Measurements from ENCODE around the gene ADCY9. TPM values are rescaled to one million over a fixed set of nuclear protein-coding genes. Genes with fewer than 3 reads are reported as not detected.
"Not testable (repeated sequence)": the region's sequence is repeated elsewhere in the genome, so short reads cannot be mapped to it uniquely, and the experiment has no call there.

Gene ADCY9
- polyA plus RNA-seq, 1 donor (not counting 4 experiments of a cell fraction or from before 2014, with no cell fraction given), result 3.0 TPM

GRCh38 chr16:4157376-4157825 is 41.2 kb upstream of the ADCY9 start:
- no peaks in the 10 kb centered on the region for H3K4me1 ChIP-seq (ENCODE audit: control insufficient read depth, extremely low read depth, insufficient read depth, low read length)
- no peaks in the 10 kb centered on the region for H3K79me2 ChIP-seq (ENCODE audit: control insufficient read depth, insufficient read depth, low read length)
- TF ChIP-seq EZH2 (IDR thresholded peaks at IDR 0.05; ENCODE audit: low read length) (no peak), CTCF (optimal IDR thresholded peaks at IDR 0.05 in 1 of 3, IDR thresholded peaks at IDR 0.05 in 1 of 3, conservative IDR thresholded peaks at IDR 0.05 in 1 of 3; ENCODE audit: extremely low read depth in 1 of 3, insufficient read depth in 2 of 3, low read length in 3 of 3) (no peak)
- no peaks in the 10 kb centered on the region for H3K36me3 ChIP-seq (ENCODE audit: control insufficient read depth in 2 of 2, extremely low read depth in 1 of 2, insufficient read depth in 2 of 2, low read length in 2 of 2)
- no peak overlapping the region for H3K4me2 ChIP-seq (ENCODE audit: control insufficient read depth, extremely low read depth, insufficient read depth, low read depth, low read length)
- H3K27me3 ChIP-seq (ENCODE audit: control insufficient read depth, extremely low read depth, insufficient read depth, low read length), result no peaks in the 10 kb centered on the region
- no peaks in the 10 kb centered on the region for H3K9me3 ChIP-seq (ENCODE audit: control insufficient read depth, low read depth, low read length)
- no peaks in the 10 kb centered on the region for H4K20me1 ChIP-seq (ENCODE audit: control insufficient read depth, extremely low read depth, insufficient read depth, low read length)
- DNase-seq (ENCODE audit: low read depth, low spot score), result no peak
- no peak overlapping the region for H2AFZ ChIP-seq (ENCODE audit: control insufficient read depth, low read length)
- FAIRE-seq, result no peak
- H3K27ac ChIP-seq (ENCODE audit: control insufficient read depth, insufficient read depth, low read length), result no peak overlapping the region
- H3K9me1 ChIP-seq (ENCODE audit: control insufficient read depth, extremely low read depth, insufficient read depth, low read length), result no peaks in the 10 kb centered on the region
- dilution Hi-C loops (cut with MboI; ENCODE audit: extremely low pct_ligation_motif_present, low sequenced_read_pairs), result no loop called here
- no peak overlapping the region for H3K4me3 ChIP-seq (ENCODE audit: control insufficient read depth in 2 of 3, extremely low read depth in 1 of 3, insufficient read depth in 2 of 3, low read depth in 1 of 3, low read length in 3 of 3)
- no peak overlapping the region for H3K9ac ChIP-seq (ENCODE audit: control insufficient read depth, extremely low read depth, insufficient read depth, low read length)

GRCh38 chr16:4156503-4156902 is 40.3 kb upstream of the ADCY9 start:
- H3K27me3 ChIP-seq (ENCODE audit: control insufficient read depth, extremely low read depth, insufficient read depth, low read length); FAIRE-seq; DNase-seq (ENCODE audit: low read depth, low spot score); H3K4me3 ChIP-seq (ENCODE audit: control insufficient read depth in 2 of 3, extremely low read depth in 1 of 3, insufficient read depth in 2 of 3, low read depth in 1 of 3, low read length in 3 of 3); dilution Hi-C loops (cut with MboI; ENCODE audit: extremely low pct_ligation_motif_present, low sequenced_read_pairs); H3K9me3 ChIP-seq (ENCODE audit: control insufficient read depth, low read depth, low read length); H3K9me1 ChIP-seq (ENCODE audit: control insufficient read depth, extremely low read depth, insufficient read depth, low read length); H3K36me3 ChIP-seq (ENCODE audit: control insufficient read depth in 2 of 2, extremely low read depth in 1 of 2, insufficient read depth in 2 of 2, low read length in 2 of 2); H3K9ac ChIP-seq (ENCODE audit: control insufficient read depth, extremely low read depth, insufficient read depth, low read length); H4K20me1 ChIP-seq (ENCODE audit: control insufficient read depth, extremely low read depth, insufficient read depth, low read length); H3K4me1 ChIP-seq (ENCODE audit: control insufficient read depth, extremely low read depth, insufficient read depth, low read length); H2AFZ ChIP-seq (ENCODE audit: control insufficient read depth, low read length); H3K27ac ChIP-seq (ENCODE audit: control insufficient read depth, insufficient read depth, low read length); H3K4me2 ChIP-seq (ENCODE audit: control insufficient read depth, extremely low read depth, insufficient read depth, low read depth, low read length); H3K79me2 ChIP-seq (ENCODE audit: control insufficient read depth, insufficient read depth, low read length): not testable (repeated sequence)

- H3K27ac ChIP-seq (ENCODE audit: control insufficient read depth, insufficient read depth, low read length); H3K9me1 ChIP-seq (ENCODE audit: control insufficient read depth, extremely low read depth, insufficient read depth, low read length); dilution Hi-C loops (cut with MboI; ENCODE audit: extremely low pct_ligation_motif_present, low sequenced_read_pairs); H3K4me3 ChIP-seq (ENCODE audit: control insufficient read depth in 2 of 3, extremely low read depth in 1 of 3, insufficient read depth in 2 of 3, low read depth in 1 of 3, low read length in 3 of 3); FAIRE-seq; H4K20me1 ChIP-seq (ENCODE audit: control insufficient read depth, extremely low read depth, insufficient read depth, low read length); H3K9ac ChIP-seq (ENCODE audit: control insufficient read depth, extremely low read depth, insufficient read depth, low read length); H3K9me3 ChIP-seq (ENCODE audit: control insufficient read depth, low read depth, low read length); DNase-seq (ENCODE audit: low read depth, low spot score); H3K79me2 ChIP-seq (ENCODE audit: control insufficient read depth, insufficient read depth, low read length); H3K4me1 ChIP-seq (ENCODE audit: control insufficient read depth, extremely low read depth, insufficient read depth, low read length); H2AFZ ChIP-seq (ENCODE audit: control insufficient read depth, low read length); H3K36me3 ChIP-seq (ENCODE audit: control insufficient read depth in 2 of 2, extremely low read depth in 1 of 2, insufficient read depth in 2 of 2, low read length in 2 of 2); H3K4me2 ChIP-seq (ENCODE audit: control insufficient read depth, extremely low read depth, insufficient read depth, low read depth, low read length); H3K27me3 ChIP-seq (ENCODE audit: control insufficient read depth, extremely low read depth, insufficient read depth, low read length): not testable (repeated sequence)
Observed at GRCh38 chr16:4153364-4153763, 37.1 kb upstream of the ADCY9 start.
